ENCODE measurements around the gene UBL7.

DNA sequence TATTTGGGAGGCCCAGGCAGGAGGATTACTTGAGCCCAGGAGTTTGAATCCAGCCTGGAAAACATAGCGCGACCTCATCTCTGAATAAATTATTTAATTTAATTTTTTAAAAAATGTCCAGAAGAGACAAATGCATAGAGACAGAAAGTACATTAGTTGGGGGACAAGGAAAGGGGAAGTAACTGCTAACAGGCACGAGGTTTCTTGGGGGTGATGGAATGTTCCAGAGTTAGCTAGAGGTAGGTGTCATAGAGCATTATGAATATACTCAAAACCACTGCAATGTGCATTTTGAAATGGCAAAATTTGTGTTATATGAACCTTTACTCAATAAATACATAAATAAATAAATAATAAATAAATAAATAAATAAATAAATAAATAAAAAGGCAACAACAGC is 61.9 kb downstream of the UBL7 start:
- TF ChIP-seq, protein P1, sequence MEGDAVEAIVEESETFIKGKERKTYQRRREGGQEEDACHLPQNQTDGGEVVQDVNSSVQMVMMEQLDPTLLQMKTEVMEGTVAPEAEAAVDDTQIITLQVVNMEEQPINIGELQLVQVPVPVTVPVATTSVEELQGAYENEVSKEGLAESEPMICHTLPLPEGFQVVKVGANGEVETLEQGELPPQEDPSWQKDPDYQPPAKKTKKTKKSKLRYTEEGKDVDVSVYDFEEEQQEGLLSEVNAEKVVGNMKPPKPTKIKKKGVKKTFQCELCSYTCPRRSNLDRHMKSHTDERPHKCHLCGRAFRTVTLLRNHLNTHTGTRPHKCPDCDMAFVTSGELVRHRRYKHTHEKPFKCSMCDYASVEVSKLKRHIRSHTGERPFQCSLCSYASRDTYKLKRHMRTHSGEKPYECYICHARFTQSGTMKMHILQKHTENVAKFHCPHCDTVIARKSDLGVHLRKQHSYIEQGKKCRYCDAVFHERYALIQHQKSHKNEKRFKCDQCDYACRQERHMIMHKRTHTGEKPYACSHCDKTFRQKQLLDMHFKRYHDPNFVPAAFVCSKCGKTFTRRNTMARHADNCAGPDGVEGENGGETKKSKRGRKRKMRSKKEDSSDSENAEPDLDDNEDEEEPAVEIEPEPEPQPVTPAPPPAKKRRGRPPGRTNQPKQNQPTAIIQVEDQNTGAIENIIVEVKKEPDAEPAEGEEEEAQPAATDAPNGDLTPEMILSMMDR (IDR thresholded peaks at IDR 0.05 in 2 of 3, conservative IDR thresholded peaks at IDR 0.05 in 1 of 3; ENCODE audit: borderline replicate concordance in 1 of 3, insufficient read depth in 1 of 3, low read depth in 2 of 3, low read length in 2 of 3): no peak
- TF ChIP-seq MAX (IDR thresholded peaks at IDR 0.05) (no peak), POLR2A (IDR thresholded peaks at IDR 0.05; ENCODE audit: borderline replicate concordance, extremely low read depth, insufficient read depth, insufficient read length) (no peak), EZH2 (IDR thresholded peaks at IDR 0.05) (no peak), EZH2phosphoT487 (IDR thresholded peaks at IDR 0.05; ENCODE audit: borderline replicate concordance) (no peak), SIN3A (IDR thresholded peaks at IDR 0.05; ENCODE audit: low read depth) (no peak), ELF1 (IDR thresholded peaks at IDR 0.05; ENCODE audit: borderline replicate concordance, low read depth) (no peak), POLR2AphosphoS5 (IDR thresholded peaks at IDR 0.05; ENCODE audit: low read depth, low read length) (no peak), ZFX (IDR thresholded peaks at IDR 0.05) (no peak), ZNF274 (IDR thresholded peaks at IDR 0.05; ENCODE audit: low read depth, low read length) (no peak), SRF (IDR thresholded peaks at IDR 0.05; ENCODE audit: low read depth) (no peak)
- TF ChIP-seq, protein P2, sequence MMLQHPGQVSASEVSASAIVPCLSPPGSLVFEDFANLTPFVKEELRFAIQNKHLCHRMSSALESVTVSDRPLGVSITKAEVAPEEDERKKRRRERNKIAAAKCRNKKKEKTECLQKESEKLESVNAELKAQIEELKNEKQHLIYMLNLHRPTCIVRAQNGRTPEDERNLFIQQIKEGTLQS (IDR thresholded peaks at IDR 0.05): no peak
